HCEC 1CT (cell line): ENCODE measurements around the gene CKB.

Source experiments
- DNase-seq: peaks from one replicate; pipeline ENCODE4 v3.0.0-alpha.2; 2017

The CKB gene

DNA sequence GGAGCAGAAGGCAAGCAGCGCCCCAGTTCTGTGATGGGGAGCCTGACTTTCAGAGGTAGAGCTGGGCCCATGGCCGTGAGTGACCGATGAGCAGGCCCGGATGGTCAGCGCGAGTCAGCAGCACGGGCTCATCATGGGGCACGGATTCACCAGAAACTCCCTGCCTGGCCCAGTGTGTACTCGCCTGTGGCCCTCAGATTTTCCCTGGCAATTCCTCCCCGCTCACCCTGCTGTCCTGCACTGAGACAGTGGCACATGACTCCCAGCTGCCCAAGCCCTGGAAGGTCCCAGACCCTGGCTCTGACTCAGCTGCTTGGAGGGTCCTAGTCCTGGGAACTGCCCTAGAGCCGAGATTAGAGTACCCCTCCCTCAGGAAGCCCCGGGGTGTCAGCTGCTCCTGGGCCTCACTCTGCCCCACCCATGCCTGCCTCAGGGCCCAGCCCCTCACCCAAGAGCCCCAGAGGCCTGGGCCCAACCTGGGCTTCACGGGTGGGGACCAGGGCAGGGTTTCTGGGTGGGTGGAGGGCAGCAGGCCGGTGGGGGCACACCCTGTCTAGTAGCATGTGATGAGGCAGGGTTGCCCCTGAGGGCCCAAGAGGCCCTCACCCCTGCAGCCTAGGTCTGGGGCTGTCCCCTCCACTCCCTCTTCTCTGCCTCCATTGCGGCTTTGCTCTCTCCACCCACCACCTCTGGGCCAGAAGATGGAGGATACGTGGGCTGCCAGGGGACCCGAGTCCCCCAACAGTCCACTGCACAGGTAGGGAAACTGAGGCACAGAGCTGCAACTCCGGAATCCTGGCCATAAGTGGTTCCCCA is 14.8 kb upstream of the CKB start:
- peak; percentile 45 for DNase-seq

DNA sequence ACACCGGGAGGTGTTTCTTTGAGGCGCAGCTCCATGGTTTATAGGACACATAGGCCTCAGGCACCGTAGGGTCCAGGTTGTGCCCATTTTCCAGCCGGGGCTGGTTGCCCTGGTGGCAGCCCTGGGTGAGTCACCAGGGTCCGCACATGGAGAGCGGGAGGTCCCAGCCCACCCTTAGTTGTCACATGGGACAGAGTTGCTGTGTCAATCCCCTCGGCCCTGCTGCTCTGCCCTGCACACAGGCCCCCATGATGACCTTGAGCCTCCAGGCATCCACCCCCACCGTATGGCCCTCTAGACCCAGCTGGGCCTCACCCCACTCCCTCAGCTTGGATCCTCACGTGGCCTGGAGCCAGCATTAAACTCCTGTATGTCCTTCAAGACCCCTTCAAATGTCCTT is 14.1 kb upstream of the CKB start:
- no peak for DNase-seq

DNA sequence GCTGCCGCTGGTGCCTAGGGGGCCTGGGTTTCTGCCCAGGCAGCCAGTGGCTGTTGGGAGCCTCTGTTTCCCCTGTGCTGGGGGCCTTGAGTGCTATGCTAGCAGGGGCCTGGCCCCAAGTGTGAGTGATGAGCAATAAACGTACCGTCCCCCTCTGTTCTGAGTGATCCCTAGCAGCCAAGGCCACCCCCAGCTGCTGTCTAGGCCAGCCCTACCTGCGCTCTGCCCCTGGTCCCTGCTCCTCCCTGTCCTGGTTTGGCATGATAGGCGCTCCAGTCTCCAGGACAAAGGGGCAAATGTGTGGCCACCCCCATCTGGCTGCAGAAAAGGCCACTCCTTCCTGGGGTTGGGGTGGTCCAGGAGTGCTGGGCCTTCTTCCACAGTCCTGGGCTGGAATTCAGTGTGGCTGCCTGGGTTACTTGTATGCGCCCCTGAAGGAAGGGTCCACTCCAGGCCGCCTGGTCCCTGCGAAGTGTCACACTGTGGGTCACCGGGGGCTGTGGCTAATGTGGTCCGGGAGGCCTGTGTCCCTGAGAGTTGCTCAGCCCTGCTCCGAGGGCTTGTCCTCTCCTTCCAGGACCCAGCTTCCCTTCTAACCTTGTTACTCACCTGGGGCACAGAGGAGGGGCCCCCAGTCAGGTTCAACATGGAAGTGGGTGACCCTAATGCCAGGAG is 13.4 kb upstream of the CKB start:
- DNase-seq = no peak

DNA sequence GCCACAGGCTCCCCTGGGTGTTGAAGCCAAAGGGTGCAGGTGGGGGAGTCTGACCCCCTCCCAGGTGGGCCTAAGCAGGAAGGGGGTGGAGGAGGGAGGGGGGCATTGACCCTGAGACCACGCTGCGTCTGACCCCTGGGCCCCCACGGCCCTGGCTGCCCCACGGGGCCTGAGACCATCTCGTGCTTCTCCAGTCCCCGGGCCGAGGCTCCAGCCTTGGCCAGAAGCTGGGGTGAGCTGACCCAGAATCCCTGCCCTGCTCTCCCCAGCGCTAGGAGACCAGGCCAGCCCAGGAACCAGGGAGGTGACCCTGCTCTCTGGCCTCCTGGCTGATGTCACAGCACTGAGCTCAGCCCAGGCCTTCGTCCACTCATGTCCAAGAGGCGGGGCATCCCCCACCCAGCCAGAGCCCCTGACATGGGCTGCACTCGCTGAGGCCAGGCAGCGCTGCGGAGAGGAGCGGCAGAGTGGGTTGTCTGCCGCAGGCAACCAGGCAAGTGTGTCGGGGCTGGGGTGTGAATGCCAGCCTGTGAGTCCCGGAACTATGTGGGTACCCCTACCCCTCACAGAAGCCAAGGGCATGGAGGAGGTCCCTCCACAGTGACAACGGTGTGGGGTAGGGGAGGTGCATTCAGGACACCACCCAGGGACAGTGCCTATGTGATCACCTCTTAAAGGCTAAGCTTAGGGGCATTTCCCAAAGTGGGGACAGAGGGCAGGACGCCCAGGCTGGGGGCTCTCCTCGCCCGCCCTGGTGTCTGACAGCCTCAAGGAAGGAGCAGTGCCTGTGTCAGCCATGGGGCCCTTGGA is 12.7 kb upstream of the CKB start:
- DNase-seq = no peak

GRCh38 chr14:103534576-103535061 is 12.0 kb upstream of the CKB start:
- DNase-seq = no peak

DNA sequence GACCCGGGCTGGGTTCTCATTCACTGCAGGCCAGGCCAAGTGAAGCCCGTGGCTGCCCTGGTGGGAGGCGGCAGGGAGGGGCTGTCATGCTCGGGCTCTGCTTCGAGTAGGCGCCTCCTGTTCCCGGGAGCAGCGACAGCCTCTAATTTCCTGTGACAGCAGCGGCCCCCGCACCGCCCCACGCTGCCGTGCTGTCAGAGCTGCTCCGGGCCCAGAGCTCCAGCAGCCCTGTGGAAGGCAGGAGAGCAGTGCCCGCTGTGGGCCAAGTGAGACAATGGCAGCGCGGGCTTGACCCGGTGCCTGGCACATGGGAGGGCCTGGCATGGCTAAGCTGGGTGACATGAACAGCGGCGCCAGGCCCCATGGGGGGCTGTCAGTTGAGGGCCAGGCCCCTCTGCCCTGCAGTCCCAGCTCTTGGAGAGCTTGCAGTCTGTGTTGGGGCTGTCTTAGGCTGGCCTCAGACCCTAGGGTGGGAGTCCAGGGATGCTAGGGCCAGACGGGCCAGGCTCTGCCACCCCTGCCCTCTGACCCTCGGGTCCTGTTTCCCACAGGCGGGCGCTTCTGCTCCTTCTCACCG is 11.5 kb upstream of the CKB start:
- DNase-seq = no peak

DNA sequence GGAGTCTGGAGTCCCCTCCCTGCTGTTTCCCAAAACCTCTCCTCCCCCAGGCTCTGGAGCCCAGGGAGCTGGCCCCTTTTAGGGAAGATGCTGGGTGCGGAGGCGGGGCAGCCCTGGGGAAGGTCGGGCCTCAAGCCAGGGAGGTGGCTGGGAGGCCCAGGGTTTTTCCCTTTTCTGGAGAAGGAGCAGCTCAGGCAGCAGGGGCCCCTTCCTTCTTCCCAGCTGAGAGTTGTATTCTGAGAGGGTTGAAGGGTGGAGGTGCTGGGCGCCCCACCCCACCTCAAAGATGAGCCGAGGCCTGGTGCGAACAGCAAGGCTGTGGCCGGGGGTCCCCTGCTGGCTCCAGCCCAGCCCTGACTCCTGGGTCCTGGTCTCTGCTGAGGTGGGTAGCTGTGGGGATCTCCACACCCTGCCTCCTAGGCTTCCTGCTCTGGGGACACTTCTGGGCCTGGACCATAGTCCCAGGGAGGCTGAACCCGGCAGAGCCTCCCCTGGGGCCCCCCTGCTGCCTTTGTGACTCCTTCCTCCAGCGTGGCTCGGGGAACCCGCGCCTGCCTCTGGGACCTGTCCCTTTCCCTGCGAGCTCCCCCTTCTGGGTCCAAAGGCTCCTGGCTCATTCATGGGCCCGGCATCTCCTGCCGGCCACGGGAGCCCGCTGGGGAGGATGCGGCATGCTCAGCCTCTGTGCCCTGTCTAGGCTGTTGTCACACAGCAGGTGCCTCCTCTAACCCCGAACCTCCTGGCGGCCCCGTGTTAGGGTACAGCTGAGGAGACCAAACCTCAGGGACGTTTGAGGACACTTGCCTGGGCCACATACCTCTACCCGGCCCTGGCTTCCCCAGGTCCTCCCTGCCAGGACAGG is 10.7 kb upstream of the CKB start:
- DNase-seq = no peak

- no peak for DNase-seq
These were observed 9.8 kb upstream of the CKB start for GRCh38 chr14:103532216-103533136.

DNA sequence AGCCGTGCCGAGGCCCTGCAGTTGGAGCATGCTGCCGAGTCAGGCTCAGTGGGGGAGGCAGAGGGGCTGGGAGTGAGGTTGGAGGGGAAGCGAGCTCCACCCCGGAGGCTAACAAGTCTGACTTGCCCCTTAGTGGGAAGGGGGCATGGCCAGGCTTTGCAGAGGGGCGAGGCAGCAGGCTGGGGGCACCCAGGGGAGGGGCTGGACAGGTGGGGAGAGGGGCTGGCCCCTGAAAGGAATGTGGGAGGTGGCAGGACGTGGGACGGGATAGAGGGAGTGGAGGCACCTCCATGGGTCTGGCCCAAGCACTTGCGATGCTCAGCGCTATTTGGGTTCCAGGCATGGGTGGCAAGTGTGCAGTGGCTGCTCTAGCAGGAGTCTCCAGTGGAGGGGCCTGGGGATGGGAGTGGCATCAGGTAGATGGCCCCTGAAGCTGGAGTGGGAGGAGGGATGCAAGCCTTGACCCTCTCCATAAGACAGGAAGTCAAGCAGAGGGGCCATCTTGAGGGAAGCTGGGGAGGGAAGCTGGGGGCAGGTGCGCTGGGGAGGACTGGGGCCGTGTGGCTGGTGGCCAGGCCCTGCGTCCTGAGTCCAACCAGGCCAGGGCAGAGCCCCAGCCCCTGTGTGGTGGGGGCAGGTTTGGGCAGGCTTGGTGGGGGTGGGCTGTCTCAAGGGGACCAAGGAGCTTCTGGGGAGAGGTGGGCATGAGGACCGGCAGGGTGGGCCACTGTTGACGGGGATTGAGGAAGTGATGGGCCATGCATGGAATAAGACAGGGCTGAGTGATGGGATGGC is 9.0 kb upstream of the CKB start:
- no peak for DNase-seq

GRCh38 chr14:103530831-103531230 is 8.2 kb upstream of the CKB start:
- DNase-seq = no peak

- no peak for DNase-seq
These were observed 7.8 kb upstream of the CKB start for GRCh38 chr14:103530390-103530789.

DNA sequence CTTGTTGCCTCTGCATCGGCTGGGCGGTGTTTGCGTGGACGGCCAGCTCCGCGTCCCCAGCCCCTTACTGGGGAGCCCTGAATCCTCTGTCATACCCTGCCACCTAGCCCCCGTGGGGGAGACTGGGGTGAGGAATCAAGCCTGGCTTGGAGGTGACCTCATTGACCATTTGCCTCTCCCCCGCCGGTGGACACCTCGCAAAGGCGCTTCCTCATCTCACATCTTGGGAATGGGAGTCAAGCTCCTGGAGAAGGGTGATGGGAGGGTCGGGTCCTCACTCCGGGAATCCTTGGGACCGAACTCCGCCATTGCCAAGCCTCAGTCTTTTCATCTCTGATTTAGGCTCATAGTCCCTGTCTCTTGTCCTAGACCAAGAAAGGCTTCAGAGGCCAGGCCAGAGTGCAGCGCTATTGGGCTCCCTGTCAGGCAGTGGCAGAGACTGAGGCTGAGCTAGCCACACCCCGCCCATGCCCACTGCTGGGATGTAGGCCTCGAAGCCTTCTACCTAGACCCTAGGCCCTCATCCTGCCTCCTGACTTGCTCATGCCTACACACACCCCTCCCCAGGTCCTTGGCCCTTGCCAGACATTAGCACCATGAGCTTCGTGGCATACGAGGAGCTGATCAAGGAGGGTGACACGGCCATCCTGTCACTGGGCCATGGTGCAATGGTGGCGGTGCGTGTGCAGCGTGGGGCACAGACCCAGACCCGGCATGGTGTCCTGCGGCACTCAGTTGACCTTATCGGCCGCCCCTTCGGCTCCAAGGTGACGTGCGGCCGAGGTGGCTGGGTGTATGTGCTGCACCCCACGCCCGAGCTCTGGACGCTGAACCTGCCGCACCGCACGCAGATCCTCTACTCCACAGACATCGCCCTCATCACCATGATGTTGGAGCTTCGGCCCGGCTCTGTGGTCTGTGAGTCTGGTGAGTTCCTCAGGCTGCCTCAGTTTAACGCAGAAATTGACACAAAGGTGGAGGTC is 7.0 kb upstream of the CKB start:
- DNase-seq = no peak

DNA sequence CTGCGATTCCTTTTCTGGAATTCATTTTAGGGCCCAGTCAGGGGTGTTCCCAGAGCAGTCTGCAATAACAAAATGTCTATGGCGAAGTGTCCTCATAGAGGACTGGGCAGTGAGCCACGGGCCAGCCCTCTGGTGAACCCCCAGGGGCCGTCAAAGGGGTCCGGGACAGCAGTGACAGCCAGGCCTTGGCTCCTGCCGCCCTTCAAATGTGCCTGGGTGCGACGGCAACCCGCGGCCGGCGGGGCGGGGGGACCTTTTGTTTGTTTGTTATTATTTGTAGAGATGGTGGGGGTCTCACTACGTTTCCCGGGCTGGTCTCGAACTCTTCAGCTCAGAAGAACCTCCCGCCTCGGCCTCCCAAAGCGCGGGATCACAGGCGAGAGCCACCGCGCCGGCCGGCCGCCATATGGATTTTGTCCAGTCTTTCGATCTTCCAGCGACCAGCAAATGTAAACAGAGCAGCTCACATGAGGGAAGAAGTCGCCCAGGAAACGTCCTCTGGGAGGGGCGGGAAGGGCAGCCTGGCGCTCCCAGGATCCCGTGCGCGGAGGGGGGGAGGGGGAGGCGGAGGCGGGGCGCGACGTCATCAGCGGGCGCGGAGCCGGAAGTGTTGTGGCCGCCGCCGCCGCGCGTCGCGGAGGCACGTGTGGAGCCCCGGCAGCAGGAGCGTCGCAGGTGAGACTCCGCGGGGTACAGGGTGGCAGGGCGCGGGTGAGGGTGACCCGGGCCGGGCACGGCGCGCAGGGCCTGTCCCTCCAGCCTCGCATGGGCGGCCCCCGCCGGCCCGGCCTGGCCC is 6.2 kb upstream of the CKB start, which contains the start of gene TRMT61A:
Gene TRMT61A, plus strand, starts transcription at position 610 of the 796 bp plus-strand sequence. CDS start 783 bp downstream, outside the sequence.
- DNase-seq = peak; percentile 94

GRCh38 chr14:103528146-103528586 is 5.5 kb upstream of the CKB start:
- no peak for DNase-seq

- DNase-seq = no peak
These were observed 4.9 kb upstream of the CKB start for GRCh38 chr14:103527408-103528145.

DNA sequence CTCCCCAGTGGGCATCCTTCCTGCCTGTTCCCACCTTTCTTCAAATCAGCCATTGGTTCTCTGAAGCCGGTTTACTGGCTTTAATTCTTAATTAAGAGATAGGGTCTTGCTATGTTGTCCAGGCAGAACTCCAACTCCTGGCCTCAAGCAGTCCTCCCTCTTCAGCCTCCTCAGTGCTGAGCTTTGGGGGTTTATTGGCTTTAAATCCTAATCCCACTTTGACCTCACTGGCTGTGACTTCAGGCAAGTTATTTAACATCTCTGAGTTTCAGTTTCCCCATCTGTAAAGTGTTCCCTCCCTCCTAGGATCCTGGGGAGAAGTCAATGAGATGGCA is 4.3 kb upstream of the CKB start:
- DNase-seq = no peak

DNA sequence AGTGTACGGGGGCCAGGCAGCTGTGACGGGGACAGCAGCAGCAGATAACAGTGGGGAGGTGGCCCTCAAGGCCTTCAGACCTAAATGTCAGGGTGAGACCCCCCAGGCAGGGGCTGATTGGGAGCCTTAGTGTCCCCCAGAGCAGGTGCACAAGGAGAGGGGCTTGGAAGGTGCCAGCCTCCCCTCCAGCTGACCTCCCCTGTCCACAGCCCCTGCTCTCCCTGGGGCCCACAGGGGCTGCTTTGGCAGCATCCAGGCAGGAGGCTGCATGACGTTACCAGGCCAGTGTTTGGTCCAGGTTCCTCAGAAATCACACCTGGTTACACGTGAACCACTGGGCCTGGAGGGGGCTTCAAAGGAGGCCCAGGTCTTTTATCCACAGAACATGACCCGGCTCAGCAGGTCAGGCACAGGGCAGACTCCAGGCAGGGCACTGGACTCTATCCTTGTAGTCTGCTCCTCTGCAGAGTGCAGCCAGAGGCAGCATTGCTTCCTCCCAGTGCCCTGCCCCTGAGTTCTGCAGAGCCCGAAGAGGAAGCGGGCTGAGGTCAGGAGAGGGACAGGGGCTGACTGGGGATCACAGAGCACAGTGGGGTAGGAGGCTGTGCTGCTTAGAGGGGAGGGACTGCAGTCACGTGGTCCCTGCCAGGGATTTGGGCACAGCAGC is 3.8 kb upstream of the CKB start:
- DNase-seq = no peak
